ENCODE data around the gene HMGXB3.
A peak's percentile ranks its signal among the peaks of the same experiment; 100 is the strongest.
"Not testable (repeated sequence)": the region's sequence is repeated elsewhere in the genome, so short reads cannot be mapped to it uniquely, and the experiment has no call there.

Gene HMGXB3

DNA sequence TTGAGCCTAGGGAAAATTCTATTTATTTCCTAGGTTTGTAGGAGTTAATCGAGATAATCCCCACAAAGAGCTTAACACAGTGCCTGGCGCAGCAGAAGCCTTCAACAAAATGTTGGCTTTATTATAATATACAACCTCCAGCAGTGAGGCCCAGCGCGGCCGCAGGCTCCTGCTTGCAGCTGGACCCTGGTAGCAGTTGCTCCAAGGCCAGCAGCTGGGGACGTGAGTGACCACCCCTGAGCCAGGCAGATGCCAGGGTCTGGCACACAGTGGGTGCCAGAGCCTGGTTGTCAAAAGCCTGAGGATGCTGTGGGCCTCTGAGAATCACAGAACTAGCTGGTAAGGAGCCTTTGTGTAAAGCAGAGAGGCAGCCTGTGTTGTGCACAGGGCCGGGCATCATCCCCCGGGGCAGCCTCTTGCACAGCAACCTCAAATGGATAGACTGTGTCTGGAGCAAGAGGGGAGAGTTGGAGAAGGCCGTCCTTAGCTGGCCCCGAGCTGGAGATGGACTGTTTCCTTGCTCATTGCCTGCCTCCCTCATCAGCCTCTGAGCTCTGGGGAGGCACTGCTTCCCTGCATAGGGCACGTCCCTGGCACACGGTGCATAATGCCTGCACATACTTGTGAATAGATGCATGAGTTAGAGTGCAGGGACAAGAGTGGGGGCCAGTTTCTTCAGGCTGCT lies 68.6 kb downstream of the HMGXB3 start:
- no peak for DNase-seq

DNA sequence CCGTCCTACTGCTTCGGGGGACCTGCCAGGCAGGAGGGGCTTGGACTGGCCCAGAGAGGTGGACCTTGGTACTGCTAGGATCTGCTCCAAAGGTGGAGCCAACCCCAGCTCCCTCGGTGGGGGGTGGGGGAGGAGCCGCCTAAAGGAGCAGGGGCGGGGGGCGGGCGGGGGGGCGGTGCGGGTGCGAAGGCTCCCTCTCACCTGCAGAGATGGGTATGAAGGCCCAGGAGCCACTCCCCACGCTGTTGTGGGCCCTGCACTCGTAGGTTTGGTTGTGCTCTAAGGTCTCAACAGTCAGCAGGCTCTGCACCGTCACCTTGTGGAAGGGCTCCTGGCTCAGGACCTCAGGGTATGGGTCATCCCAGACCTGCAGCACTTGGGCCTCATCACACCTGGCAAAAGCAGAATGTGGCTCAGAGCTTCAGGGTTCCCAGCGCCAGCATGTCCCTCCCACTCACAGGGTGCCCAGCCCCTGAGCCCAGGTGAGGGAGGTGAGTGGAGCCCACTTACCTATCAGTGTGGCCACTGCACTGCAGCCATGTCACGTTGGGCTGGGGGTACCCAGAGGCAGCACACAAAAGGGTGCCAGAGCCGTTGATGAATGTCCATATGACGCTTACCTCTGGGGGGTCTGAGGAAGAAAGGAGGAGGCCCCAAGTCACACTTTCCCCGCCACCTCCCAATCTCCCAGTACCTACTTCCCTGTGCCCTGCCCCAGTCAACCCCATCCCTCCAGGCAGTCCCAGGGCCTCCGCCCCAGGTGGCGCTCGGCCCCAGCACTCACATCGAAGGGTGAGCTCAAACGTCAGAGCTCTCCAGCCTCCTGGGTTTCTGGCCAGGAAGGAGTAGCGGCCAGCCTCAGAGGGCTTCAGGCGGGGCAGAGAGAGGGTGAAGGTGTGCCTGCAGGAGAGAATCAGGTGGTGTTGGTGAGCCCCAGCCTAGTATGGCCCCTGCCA lies 69.4 kb downstream of the HMGXB3 start:
- DNase-seq: no peak

GRCh38 chr5:150070821-150071220 lies 70.3 kb downstream of the HMGXB3 start:
- no peak for DNase-seq

GRCh38 chr5:150073086-150073625 lies 72.6 kb downstream of the HMGXB3 start:
- no peak for DNase-seq

GRCh38 chr5:150073677-150074076 lies 73.1 kb downstream of the HMGXB3 start:
- DNase-seq: no peak

DNA sequence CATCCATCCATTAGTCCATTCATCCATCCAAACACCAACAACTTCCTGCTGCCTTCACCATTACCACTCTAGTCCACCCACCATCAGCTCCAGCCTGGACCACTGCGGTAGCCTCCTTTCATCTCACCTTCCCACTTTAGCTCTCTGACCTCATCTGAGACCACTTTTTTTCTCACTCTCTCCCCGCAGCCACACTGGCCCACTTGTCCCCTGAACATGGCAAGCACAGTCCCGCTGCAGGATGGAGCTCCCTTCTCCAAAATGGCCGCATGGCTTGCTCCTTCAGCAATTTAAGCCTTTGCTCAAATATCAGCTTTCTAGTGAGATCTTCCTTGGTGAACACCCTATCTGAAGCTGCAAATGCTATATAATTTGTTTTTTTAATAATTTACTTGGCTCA lies 74.7 kb downstream of the HMGXB3 start:
- no peak for DNase-seq

DNA sequence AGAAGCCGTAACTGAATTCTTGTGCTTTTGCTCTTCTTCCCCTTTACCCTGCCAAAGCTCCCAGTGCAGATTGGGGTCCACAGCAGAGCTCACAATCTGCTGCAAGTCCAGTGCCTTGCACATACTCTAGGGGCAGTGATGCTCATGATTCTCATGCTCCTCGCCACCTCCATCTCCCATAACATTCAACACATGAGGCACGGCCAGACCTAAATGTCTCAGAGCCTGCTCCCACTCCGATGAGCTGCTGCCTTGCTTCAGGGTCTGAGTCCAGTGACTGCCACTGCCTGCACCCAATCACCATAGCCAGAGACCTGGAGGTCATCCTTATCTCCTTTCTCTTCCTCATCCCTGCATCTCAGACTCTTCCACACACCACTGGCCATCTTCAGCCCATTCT lies 75.3 kb downstream of the HMGXB3 start:
- DNase-seq: no peak

DNA sequence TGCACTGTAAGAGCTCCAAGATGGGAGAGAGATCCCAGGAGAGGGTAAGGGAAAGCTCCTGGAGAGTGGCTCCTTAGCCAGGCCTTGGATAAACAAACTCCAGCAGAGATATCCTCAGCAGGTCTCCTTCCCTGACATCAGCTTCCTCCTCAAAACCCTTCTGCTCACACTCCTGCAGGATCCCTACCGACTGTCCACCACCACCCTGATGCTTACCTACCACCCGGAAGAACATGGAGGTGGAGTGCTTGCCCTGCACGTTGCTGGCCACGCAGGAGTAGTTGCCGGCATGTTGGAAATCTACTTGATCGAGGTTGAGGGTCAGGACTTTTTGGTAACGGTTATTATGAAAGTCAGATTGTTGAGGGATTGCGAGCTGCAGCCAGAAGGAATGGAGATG lies 76.5 kb downstream of the HMGXB3 start:
- no peak for DNase-seq

DNA sequence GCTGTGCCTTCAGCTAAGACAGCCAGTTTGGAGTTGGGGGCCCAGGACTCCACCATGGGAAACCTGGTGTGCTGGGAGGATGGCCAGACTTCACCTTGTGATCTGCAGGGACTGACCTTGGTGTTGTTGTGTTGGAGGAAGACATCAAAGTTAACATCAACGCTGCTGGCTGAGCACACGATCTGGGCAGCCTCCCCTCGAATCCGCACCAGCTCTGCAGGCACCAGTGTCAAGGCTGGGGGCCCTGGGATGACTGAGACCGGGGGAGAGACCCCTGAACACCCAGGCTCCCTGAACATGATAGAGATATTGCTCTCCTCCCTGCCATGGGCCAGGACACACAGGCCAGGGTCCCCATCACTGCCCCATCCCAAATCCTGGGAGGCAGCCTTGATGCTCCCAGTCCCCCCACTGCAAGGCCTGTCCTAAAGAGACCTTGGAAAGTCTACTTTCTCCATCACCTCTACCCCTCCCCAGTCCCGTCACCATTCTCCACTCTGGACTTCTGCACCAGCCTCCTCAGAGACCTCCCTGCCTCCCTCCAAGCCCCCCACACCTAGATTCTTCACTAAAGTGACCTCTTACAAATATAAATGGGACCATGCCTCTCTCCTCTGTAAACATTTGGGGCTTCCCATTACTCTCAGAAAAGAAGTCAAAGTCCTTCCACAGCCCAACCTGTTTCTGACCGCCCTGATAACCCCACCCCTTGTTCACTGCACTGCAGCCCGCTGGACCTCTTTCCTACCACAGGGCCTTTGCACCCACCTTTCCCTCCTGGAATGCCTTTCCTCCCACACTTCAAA lies 77.7 kb downstream of the HMGXB3 start:
- DNase-seq: no peak

DNA sequence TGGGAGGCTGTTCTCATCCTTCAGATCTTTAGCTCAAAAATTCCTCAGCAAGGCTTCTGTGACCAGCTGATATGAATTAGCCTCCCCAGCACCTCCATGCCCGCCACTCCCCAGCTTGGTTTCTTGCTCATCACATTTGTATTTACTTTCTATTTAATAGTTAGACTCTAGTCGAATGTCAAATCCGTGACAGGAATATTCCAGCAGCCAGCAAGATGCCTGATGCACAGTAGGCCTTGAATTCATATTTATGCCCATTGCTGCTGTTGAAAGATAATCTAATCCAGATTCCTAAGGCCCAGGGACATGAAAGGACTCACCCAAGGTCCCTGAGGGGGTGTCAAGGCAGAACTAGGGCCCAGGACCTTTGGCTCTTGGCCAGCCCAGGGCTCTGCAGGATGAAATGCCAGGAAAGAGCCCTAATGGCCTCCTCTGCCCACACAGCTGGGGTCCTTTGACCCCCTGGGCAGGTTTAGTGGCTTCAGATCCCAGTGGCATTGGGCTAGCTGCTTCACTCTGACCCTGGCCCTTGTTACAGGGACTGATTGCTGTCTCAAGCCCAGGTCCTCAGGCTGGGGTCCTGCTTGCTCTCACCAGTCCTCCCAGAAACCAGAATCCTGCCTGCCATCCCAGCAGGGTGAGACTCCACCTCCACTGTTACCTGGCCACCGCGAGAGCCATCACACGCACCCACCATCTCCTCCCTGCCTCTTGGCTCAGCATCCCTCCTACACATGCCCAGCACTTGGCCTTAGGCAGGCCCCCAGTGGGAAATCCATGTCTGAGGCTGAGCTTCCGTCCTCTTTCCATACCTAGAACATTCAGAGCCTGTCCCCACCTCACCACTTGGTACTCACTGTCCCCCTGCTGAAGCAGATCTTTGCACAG lies 78.5 kb downstream of the HMGXB3 start:
- DNase-seq: no peak

DNA sequence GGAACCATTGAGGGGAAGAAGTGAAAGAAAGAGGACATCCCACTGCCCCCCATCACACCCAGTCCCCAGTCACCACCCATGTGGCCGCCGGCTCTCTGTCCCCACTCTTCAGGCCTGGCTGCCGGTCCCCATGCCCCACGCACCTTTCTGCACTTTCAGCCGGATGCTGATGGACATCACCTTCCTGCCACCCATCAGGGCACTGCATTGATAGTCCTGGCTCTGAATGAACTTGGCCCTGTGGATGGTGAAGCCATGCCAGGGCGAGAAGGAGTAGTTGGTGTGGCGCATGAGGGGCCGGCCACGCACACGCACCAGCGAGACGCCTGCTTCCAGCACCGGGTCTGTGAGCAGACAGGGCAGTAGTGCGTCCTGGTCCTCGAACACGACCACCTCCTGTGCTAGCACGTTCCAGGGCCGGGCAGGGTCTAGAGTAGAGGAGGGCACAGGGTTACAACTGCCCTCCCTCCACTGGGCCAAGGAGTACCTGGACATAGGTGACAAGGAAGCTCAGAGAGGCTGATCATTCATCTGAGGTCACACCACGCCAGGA lies 79.4 kb downstream of the HMGXB3 start:
- DNase-seq: no peak

DNA sequence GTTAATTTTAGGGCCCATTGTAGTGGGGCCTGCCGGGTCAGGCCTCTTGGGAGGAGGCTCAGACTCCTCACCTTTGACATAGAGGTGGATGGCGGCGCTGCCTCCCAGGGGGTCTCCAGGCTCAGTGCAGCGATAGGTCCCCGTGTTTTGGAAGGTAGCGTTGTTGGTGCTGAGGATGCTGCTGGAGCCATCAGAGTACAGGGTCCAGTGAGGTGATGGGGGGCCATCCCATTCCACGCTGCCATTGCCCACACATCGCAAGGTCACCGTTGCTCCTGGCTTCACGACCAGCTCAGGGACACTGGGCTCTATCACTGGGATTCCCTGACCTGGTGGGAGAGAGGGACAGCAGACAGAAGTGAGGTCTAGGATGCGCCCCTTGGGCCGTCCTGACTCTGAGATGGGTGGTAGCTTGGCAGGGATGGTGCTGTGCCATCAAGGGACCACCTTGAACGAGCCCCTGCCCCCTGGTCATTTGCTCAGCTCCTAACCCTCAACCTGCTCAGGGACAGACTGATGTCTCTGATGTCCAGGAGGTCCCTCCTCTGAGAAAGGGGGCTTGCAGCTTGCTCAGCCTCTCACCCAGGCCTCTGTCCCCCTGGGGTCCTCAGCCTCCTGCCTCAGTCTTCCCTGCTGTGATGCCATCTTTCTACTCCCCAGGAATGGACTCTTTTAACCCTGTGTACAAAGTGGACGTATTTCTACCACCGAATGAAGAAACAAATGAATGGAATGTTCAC lies 80.3 kb downstream of the HMGXB3 start:
- DNase-seq: no peak

DNA sequence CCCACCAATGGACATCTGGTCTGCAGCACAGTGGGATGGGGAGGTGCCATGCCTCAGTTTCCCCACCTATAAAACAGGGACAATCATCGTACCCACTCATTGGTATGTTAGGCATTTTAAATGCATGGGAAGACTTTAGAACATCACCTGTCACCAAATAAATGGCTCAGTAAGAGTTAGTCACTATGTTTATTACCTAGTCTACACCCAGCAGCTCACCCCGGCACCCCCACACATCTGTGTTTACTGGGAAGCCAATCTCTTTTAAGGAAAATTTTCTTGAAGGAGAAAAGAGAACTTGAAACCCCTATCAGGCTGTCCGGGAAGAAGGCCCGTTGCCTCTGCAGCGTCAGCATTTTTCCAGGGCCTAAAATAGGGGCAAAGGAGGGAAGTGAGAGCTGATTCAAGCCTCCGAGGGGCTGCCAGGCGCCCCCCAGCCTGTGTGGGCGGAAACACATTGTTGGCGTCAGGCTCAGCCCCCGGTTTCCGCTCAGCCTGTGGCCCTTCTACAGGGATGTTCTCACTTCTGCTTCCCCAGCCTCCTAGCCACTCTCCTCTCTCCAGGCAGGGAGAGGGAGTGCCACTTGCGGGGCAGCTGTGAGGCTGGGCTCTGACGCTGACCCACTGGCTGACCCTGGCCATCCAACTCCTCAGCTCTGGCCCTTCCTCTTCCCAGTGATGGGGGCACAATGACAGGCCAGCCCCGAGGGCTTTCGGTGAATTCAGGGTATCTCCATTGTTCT lies 81.2 kb downstream of the HMGXB3 start:
- DNase-seq: peak; percentile 98

- DNase-seq: peak; percentile 39
These were observed 81.8 kb downstream of the HMGXB3 start for GRCh38 chr5:150082374-150082773.

- DNase-seq: no peak
These were observed 82.3 kb downstream of the HMGXB3 start for GRCh38 chr5:150082889-150083288.

DNA sequence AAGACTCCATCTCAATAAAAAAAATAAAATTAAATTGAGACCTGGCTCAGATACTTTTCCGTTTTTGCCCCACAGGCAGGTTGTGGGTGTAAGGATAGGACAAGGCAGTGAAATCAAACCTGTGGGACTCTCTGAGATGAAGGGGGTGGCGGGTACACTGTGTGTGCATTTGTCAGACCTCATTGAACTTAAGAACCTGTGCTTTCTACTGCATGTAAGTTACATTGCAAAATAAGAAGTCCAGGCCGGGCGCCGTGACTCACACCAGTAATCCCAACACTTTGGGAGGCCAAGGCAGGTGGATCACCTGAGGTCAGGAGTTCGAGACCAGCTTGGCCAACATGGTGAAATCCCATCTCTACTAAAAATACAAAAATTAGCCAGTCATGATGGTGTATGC lies 84.2 kb downstream of the HMGXB3 start:
- DNase-seq: not testable (repeated sequence)

GRCh38 chr5:150085191-150085912 lies 84.8 kb downstream of the HMGXB3 start:
- DNase-seq: no peak

GRCh38 chr5:150085950-150086715 lies 85.6 kb downstream of the HMGXB3 start, which contains the start of gene CSF1R:
TSS of gene CSF1R (minus strand) at chr5:150086554. CDS start at chr5:150086427, 127 bp downstream.
- DNase-seq: peak; percentile 83

All from MV-4-11 (cell line).